LHCN-M2 (cell line): ENCODE data around the gene MAP3K3. TPM values are rescaled to one million over a fixed set of nuclear protein-coding genes. Genes with fewer than 3 reads are reported as not detected.

ENCODE experiments used
- DNase-seq: peaks from one replicate; pipeline ENCODE4 v3.0.0-alpha.2; 2012; ENCODE audit warnings: low read depth
- polyA plus RNA-seq: library from polyadenylated mRNA; unstranded; fragments of >200 nt; gene quantifications from one replicate; pipeline ENCODE4 v1.2.1, GENCODE V29; 2012; ENCODE audit warnings: missing spikeins
- total RNA-seq: library from RNA; depleted of rRNA; stranded (reverse); fragments of >200 nt; gene quantifications from 2 replicates; pipeline ENCODE4 v1.2.3, GENCODE V29; 2014; rRNA removed

The MAP3K3 gene
- 31.5 TPM in 2 replicates for total RNA-seq
- polyA plus RNA-seq, result 19.9 TPM

DNA sequence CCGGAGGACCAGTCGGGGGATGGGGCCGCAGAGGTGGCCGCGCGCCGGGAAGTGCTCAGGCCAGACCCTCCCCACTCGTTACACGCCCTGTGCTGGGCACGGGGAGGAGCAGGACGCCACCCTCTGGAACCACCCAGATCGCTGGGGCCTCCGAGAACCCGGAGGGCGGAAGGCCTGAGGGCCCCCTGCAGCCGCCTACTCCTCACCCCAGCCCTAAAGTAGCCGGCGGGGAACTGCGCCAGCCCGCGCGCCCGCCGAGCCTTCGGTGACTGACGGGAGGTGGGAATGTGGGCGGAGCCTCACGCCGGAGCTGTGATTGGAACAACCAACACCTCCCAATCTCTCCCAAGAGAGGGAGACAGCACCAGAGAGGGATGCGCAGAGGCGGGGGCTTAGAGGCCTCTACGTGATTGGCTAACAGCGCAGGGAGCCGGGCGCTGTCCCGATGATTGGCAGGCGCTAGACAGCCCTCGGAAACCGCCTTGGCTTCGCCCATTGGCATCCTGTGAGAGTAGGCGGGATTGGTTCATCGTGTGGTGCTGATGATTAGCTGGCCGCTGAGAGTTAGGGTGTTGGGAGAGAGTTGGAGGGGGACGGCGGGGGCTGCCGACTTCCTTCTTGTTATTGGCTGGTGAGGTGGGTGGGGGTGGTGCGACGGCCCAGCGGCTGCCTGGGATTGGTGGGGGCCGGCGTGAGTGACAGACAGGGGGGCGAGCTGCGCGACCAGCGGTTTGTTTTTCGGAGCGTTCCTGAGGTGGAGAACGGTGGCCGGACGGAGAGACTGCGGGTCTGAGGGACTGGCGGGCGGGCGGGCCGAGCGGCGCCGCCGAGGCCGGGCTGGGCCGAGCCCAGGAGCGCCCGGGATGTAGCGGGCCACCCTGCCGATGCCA is at the start of gene MAP3K3:
MAP3K3 (plus strand) TSS at position 734 of the 890 bp plus-strand sequence. CDS start 343 bp downstream, outside the sequence.
- peak; percentile 100 for DNase-seq

DNA sequence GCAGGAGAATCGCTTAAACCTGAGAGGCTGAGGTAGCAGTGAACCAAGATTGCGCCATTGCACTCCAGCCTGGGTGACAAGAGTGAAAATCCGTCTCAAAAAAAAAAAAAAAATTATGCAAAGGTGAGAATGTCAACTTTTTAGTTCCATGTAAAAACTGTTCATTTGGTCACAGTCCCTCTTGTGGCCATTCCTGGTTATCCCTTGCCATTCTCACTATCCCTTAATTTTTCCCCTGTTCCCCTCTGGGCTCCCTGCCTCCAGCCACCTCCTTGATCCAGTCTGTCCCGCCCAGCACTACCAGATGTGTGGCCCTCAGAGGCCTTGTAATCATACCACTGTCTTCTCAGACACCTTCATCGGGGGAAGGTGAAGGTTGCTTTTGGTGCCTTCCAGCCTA is 48.6 kb upstream of the MAP3K3 start:
- no peak for DNase-seq

- no peak for DNase-seq
These were observed 44.0 kb upstream of the MAP3K3 start for GRCh38 chr17:63578027-63578768.

DNA sequence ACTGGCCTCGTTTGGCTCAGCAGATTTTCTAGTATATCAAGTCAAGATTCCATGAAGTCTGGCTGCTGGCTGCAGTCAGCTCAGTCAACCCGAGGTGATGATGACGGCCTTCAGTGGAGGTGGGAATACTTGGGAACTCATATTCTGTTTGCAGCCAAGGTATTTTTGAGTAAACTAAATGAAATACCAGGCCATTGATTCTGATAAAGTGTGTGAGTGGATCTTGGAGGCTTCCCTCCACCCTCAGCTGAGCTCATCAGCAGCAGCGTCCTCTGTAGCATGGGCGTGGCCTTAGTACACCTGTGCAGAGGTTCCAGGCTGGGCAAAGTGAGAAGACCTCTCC is 43.5 kb upstream of the MAP3K3 start:
- DNase-seq, result no peak

DNA sequence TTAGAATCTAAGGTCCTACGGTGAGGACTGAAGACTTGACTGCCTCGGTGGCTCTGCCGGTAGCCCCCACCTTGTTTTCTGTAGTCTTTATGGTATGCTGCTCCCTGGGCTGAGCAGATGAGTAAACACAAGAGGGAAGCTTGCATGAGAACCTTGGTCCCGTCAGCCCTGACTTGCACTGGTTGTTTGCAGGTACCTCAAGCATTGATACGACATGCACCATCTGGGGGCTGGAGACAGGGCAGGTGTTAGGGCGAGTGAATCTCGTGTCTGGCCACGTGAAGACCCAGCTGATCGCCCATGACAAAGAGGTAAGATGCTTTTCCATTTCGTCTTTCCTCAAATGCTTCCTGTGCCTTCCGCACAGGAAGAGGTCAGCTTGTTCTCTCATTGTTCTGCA is 42.6 kb upstream of the MAP3K3 start:
- DNase-seq, result no peak

GRCh38 chr17:63587770-63588169 is 34.4 kb upstream of the MAP3K3 start:
- peak; percentile 6 for DNase-seq

DNA sequence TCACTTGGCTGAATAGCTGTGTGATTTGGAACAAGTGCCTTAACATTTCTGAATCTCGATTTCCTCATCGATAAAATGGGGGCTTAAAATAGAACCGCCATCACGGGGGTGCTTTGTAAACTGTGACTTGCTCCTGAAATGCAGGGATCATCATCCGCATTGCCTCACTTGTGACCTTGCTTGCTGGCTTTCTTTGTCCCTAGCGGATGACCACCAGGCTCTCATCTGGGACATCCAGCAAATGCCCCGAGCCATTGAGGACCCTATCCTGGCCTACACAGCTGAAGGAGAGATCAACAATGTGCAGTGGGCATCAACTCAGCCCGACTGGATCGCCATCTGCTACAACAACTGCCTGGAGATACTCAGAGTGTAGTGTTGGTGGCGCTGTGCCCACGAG is 33.4 kb upstream of the MAP3K3 start:
- DNase-seq, result no peak

GRCh38 chr17:63589646-63590045 is 32.6 kb upstream of the MAP3K3 start:
- no peak for DNase-seq

DNA sequence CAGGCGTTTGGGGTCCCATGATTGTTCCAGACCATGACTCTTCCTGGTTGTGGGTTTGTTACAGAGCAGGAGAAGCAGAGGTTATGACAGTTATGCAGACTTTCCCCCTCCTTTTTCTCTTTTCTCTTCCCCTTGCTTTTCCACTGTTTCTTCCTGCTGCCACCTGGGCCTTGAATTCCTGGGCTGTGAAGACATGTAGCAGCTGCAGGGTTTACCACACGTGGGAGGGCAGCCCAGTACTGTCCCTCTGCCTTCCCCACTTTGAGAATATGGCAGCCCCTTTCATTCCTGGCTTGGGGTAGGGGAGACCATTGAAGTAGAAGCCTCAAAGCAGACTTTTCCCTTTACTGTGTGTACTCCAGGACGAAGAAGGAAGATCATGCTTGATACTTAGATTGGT is 29.4 kb upstream of the MAP3K3 start:
- peak; percentile 12 for DNase-seq

- no peak for DNase-seq
These were observed 27.1 kb upstream of the MAP3K3 start for GRCh38 chr17:63595132-63595531.

DNA sequence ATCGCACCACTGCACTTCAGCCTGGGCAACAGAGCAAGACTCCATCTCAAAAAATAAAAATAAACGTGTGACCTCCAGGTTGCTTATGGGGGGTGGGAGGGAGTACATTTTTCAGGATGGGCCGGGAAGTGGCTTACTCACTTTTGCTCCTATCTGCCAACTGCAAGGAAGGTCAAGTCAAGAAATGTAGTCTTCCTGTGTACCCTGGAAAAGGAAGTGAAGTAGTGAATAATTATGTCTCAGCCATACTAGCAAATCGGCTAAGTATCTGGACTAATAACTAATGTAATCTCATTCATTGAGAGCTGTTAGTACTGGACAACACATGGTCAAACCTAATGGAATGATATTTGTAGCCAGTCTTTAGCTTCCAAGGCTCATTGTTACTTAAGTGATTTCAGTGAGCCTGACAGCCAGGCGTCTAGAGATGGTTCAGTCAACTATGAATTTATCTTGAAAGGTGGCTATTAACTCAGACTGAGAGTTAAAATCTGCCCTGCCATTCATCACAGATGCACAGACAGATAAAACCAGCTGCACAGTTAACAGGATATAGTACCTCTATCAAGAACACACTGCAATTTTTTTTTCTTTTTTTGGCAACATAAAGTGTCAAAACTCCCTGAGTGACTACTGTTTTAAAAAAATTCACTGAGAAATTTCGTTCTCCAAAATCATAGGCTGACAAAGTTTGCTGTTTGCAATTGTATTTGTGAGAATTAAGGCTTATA is 25.2 kb upstream of the MAP3K3 start:
- no peak for DNase-seq

- no peak for DNase-seq
These were observed 23.9 kb upstream of the MAP3K3 start for GRCh38 chr17:63598281-63598680.

DNA sequence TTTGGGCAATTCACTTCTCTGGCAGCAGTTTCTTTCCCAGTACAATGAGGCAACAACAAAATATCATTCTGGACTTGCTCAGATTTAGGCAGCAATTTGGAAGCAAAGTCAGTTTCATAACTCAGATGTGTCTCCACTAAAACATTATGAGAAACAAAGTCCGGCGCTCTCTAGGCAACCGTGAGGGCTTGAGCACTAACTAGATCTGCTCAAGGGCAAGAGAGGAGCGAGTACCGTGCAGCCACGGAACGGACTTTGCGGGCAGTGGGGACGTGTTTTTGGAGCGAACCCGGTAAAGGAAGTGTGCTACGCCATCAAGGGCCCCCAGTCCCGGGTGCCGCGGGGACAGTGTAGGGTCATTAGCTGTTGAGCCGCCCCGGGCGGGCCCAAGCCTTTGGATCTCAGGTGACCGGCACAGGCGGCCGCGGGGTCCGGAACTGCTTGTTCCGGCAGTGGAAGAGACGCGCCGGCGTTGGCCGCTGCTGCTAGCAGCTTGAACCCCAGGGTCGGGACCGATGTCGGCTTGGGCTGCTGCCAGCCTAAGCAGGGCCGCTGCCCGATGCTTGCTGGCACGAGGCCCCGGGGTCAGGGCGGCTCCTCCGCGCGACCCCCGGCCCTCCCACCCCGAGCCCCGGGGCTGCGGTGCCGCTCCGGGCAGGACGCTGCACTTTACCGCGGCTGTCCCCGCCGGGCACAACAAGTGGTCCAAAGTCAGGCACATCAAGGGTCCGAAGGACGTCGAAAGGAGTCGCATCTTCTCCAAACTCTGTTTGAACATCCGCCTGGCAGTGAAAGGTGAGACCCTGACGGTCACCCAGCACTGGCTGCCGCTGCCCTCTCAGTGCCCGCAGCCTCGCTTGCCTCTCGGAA is 21.4 kb upstream of the MAP3K3 start, which contains the start of gene TACO1:
TACO1 (plus strand) TSS at position 327 of the 870 bp plus-strand sequence; CDS start at position 516, 189 bp downstream.
- peak; percentile 79 for DNase-seq

- DNase-seq, result no peak
These were observed 20.5 kb upstream of the MAP3K3 start for GRCh38 chr17:63601439-63602371.

DNA sequence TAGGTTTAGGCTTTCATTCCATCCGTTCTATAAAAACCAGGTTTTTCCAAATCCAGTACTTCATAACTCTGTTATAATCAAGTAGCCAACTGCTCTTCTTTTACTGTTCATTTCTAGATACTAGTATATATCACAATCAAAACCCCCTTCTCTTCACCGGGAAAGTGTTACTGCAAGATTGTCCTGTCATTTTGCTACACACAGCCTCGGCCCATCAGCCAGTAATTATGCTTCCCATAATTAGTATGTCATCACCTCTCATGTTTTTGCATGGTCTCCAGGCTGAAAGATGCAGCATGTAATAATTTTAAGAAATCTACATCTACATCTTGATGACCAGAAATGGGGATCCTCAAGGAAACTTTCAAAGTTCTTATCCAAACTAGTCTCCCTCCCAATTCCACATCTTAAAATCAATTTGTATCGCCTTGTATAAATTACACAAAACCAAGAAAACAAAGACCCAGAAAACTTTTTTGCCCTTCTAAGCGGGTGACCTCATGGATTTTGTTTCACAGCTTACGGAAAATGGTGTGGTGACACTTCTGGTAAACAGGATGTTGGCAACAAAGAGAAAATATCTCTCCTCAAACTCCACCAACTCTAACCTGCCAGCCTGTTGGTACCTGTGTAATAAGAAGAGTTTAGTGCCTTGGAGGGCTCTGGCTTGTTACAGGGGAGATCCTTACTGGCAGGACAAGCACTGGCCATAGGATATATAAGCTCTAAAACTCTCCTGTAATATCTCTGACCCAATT is 12.2 kb upstream of the MAP3K3 start:
- no peak for DNase-seq

DNA sequence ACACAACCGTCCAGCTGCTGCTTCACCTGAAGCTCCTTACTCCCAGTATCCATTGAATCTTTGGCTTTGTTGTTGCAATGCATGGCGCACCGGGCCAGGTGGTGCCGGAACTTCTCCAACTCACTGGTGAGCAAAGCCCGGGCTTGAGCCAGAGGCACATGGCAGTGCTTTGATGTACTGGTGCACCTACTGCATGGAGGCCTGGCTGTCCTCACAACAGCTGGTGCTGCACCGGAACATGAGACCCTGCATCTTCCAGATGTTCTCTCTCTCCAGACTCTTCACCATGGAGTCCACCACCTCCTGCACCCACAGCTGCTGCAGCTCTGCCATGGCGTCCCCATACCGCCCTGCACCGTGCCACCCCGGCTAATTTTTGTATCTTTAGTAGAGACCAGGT is 11.4 kb upstream of the MAP3K3 start:
- no peak for DNase-seq

- DNase-seq, result no peak
These were observed 10.9 kb upstream of the MAP3K3 start for GRCh38 chr17:63611354-63611753.

DNA sequence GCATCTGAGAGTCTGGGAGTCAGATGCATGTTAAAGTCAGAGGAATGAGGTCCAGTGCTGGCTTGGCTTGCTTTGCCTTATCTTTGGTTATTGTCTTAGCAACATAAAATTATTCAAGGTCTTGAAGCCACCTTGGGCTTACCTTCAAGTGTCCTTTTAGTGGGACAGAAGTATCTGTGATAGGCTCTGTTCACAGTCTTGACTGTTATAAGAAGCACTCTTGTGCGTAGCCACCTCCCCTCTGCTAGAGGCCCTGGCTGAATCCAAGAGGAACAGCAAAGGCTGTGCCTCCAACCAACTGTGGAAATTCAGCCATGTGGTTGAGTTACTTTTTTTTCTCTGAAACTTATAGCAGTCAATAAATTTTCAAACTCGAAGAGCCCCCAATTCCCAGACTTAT is 8.6 kb upstream of the MAP3K3 start:
- DNase-seq, result no peak

GRCh38 chr17:63621229-63621683 is 961 bp upstream of the MAP3K3 start:
- DNase-seq, result no peak
